IPS-18a (cell line): ENCODE results near the gene CTIF.

Source experiments
- H3K27ac ChIP-seq: one replicate; pipeline ENCODE4 v1.5.1; 2013; ENCODE audit warnings: low read length
- H3K27me3 ChIP-seq: one replicate; pipeline ENCODE4 v1.6.1; 2013; ENCODE audit warnings: mild to moderate bottlenecking, low read length; ENCODE audit not compliant: control insufficient read depth, insufficient read depth
- H3K36me3 ChIP-seq: one replicate; pipeline ENCODE4 v1.6.1; 2013; ENCODE audit warnings: low read depth, low read length; ENCODE audit not compliant: control insufficient read depth
- H3K4me1 ChIP-seq: one replicate; pipeline ENCODE4 v1.6.1; 2013; ENCODE audit warnings: low read depth, low read length; ENCODE audit not compliant: control insufficient read depth
- H3K4me3 ChIP-seq: one replicate; pipeline ENCODE4 v1.5.1; 2013; ENCODE audit warnings: low read length
- H3K9ac ChIP-seq: one replicate; pipeline ENCODE4 v1.6.1; 2013; ENCODE audit warnings: mild to moderate bottlenecking, low read length, moderate library complexity
- H3K9me3 ChIP-seq: one replicate; pipeline ENCODE4 v1.6.1; 2013; ENCODE audit warnings: low read depth, low read length; ENCODE audit not compliant: control insufficient read depth

The CTIF gene

DNA sequence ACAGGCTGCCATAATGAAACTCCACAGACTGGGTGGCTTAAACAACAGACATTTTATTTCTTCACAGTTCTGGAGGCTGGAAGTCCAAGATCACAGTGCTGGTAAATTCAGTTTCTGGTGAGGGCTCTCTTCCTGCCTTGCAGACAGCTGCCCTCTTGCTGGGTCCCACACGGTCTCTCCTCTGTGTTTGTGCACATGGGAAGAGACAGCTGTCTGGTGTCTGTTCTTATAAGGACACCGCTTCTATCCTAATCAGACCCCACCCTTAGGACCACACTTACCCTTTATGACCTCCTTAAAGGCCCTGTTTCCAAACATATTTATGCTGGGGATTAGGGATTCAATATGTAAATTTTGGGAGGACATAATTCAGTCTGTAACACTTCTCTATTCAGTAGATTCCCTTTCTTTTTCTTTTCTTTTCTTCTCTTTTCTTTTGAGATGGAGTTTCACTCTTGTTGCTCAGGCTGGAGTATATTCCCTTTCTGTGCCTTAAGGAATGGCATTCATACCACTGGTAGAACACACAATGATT, 18.9 kb downstream of the CTIF start:
- H3K27ac ChIP-seq = no peak overlapping the region
- H3K27me3 ChIP-seq = no peaks in the 10 kb centered on the region
- no peaks in the 10 kb centered on the region for H3K36me3 ChIP-seq
- H3K4me1 ChIP-seq = peaks cover 4% of the 10 kb centered on the region
- no peaks in the 10 kb centered on the region for H3K9me3 ChIP-seq
- H3K9ac ChIP-seq = no peak overlapping the region
- no peak overlapping the region for H3K4me3 ChIP-seq

DNA sequence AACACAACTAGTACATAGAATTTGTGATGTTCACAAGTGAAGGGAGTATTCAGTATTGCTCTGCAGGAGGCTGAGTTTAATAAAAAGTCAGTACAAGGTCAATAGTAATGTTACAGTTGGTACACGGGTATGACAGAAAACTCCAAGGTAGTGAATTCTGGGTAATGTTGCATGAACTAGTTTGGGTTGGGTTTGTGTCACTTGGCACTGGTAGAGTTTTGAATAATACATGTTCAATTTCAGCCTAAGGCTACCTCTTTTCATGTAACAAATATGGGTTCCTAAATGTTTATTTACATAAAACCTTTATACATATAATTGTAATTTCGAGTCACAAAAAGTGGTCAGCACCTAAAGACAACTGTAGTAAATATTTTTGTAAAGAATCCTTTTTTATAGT, 19.4 kb downstream of the CTIF start:
- Histone ChIP-seq H3K36me3 (no peaks in the 10 kb centered on the region), H3K9me3 (no peaks in the 10 kb centered on the region)

DNA sequence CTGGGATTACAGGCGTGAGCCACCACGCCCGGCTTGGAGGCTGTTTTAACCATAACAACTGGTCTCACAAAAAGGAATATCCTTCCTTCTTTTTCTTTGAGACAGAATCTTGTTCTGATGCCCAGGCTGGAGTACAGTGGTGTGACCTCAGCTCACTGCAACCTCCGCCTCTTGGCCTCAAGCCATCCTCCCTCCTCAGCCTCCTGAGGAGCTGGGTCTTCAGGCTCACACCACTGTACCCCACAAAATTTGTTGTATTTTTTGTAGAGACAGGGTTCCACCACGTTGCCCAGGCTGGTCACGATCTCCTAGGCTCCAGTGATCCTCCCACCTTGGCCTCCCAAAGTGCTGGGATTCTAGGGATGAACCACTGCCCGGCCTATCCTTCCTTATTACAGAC, 21.7 kb downstream of the CTIF start:
- H3K9ac ChIP-seq = no peak overlapping the region
- no peaks in the 10 kb centered on the region for H3K27me3 ChIP-seq
- H3K4me1 ChIP-seq = peaks cover 4% of the 10 kb centered on the region
- no peak overlapping the region for H3K4me3 ChIP-seq
- no peaks in the 10 kb centered on the region for H3K9me3 ChIP-seq
- H3K36me3 ChIP-seq = no peaks in the 10 kb centered on the region
- no peak overlapping the region for H3K27ac ChIP-seq

More for the DNA sequence above, 19.4 kb downstream of the CTIF start:
- Histone ChIP-seq H3K27me3 (no peaks in the 10 kb centered on the region), H3K4me1 (peaks cover 4% of the 10 kb centered on the region), H3K9ac (no peak overlapping the region), H3K4me3 (no peak overlapping the region), H3K27ac (no peak overlapping the region)

GRCh38 chr18:48562075-48562474, 23.2 kb downstream of the CTIF start:
- no peak overlapping the region for H3K27ac ChIP-seq
- no peaks in the 10 kb centered on the region for H3K9me3 ChIP-seq
- H3K9ac ChIP-seq = no peak overlapping the region
- H3K4me1 ChIP-seq = peaks cover 4% of the 10 kb centered on the region
- H3K36me3 ChIP-seq = no peaks in the 10 kb centered on the region
- no peak overlapping the region for H3K4me3 ChIP-seq
- H3K27me3 ChIP-seq = no peaks in the 10 kb centered on the region

- no peak overlapping the region for H3K9ac ChIP-seq
- H3K9me3 ChIP-seq = no peaks in the 10 kb centered on the region
- H3K4me1 ChIP-seq = peaks cover 4% of the 10 kb centered on the region
- no peak overlapping the region for H3K27ac ChIP-seq
- no peak overlapping the region for H3K4me3 ChIP-seq
- no peaks in the 10 kb centered on the region for H3K36me3 ChIP-seq
- no peaks in the 10 kb centered on the region for H3K27me3 ChIP-seq
These were observed 24.2 kb downstream of the CTIF start for GRCh38 chr18:48563027-48563426.

DNA sequence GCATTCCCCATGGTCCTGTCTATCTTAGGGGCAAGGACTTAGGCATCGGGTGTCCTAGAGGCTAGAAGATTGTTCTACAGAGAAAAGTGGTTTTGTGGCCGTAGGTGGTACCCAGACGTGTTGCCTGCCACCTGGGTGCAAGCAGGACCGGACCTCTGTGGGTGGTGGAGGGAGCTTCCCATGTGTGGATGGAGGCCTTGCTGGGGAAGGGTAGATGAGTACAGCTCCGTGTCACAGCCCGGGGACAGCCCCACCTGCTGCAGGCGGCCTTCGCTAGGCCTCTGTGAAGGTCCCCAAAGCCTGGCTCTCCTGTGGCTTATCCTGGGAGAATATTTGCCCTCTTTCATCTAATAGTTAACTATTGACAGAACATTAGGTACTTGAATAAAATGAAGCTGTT, 25.3 kb downstream of the CTIF start:
- Histone ChIP-seq H3K27ac (no peak overlapping the region), H3K4me1 (peaks cover 4% of the 10 kb centered on the region), H3K4me3 (no peak overlapping the region), H3K36me3 (no peaks in the 10 kb centered on the region), H3K9me3 (no peaks in the 10 kb centered on the region), H3K9ac (no peak overlapping the region), H3K27me3 (no peaks in the 10 kb centered on the region)

DNA sequence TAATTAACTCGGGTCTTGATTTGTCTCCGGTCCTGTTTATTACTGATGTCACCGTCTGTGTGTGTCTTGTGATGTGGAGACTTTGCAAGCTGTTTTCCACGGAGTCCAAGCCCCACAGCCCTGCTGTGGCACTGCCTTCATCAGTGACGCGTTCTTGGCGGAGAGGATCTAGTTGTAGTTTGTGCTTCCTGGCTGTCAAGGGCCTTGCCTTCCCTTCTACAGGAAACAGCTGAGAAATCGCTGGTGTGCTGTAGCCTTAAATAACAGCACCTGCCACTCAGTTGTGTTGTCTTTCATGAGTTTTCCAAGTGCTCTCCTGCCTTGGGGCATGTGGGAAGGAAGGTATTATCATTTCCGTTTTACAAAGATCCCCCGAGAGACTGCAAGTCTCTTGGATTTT, 26.3 kb downstream of the CTIF start:
- Histone ChIP-seq H3K9ac (no peak overlapping the region), H3K9me3 (no peaks in the 10 kb centered on the region), H3K27me3 (no peaks in the 10 kb centered on the region), H3K36me3 (no peaks in the 10 kb centered on the region), H3K27ac (no peak overlapping the region), H3K4me3 (no peak overlapping the region), H3K4me1 (peaks cover 4% of the 10 kb centered on the region)

DNA sequence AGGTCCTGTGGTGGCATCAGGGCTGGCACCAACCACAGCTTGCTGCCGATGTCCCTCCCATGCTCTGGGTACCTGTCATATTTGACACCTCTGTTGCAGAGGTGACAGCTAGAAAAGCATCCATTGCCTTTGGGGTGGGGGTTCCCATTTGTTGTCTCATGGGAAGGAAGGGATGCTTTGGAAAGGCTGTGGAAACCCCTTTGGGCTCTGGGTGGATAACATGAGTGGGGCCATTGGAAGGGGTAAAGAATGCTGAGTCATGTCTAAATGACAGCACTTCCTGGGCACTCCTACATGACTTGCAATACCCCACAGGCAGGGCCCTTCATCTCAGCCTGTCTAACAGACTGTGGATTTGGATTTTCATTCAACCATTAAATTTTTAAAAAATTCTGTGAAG, 27.8 kb downstream of the CTIF start:
- Histone ChIP-seq H3K27me3 (no peaks in the 10 kb centered on the region), H3K4me1 (peaks cover under 1% of the 10 kb centered on the region), H3K27ac (no peak overlapping the region), H3K9ac (no peak overlapping the region), H3K4me3 (no peak overlapping the region), H3K9me3 (no peaks in the 10 kb centered on the region), H3K36me3 (no peaks in the 10 kb centered on the region)

- no peaks in the 10 kb centered on the region for H3K9me3 ChIP-seq
- no peak overlapping the region for H3K4me3 ChIP-seq
- no peaks in the 10 kb centered on the region for H3K36me3 ChIP-seq
- H3K4me1 ChIP-seq = no peaks in the 10 kb centered on the region
- no peak overlapping the region for H3K27ac ChIP-seq
- H3K27me3 ChIP-seq = no peaks in the 10 kb centered on the region
- no peak overlapping the region for H3K9ac ChIP-seq
These were observed 28.6 kb downstream of the CTIF start for GRCh38 chr18:48567388-48567787.

DNA sequence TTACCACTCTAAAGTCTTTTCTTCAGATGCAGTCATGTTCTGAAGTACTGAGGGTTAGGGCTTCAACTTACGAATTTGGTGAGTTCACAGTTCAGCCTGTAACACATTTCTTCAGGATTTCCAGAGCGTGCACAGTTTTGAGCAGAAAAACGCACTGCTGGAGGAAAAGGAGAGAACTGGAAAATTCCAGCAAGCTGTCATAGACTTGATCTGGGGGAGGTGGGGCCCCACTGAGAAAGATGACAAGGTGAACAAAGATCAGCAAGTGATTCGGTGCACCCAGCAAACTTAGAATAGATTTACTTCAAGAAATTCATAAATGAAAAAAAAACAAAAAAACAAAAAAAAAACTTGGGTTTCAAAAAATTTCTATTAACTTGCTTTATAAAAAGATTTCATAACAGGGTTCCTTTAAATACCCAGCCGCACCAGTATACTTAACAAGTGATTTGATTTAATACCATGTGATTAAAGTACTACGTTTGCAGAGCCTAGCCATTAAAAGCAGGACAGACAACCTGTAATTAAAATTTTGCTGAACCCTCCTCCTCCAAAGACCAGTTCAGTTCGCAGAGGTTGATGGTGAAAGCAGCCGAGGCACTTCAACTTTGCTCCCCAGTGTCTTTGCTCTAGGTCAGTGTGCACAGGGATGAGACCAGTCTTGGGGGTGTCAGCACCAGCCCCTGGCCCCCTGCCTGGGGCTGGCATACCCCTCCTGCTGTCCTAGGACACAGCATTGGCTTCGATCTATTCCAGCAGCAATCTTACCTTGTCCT, 30.5 kb downstream of the CTIF start:
- Histone ChIP-seq H3K4me3 (no peak overlapping the region), H3K4me1 (peaks cover 3% of the 10 kb centered on the region)

DNA sequence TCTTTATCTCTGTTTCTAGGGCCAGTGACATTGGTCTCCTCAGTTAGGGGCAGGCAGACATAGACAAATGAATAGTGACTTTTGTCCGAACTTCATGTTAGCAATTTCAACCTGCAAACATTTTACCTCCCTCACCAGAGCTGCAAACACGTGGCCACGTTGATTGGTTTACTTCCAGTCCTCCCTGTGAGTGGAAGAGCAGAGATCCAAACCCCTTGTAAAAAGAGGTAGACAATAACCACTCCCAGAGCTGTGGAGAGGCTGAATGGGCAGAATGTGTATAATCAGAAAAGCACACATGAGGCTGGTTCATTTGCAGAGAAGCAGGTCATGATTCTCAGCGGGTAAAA, 31.1 kb downstream of the CTIF start:
- H3K36me3 ChIP-seq = no peaks in the 10 kb centered on the region
- no peak overlapping the region for H3K27ac ChIP-seq
- H3K4me1 ChIP-seq = peaks cover 3% of the 10 kb centered on the region
- no peak overlapping the region for H3K9ac ChIP-seq
- no peak overlapping the region for H3K4me3 ChIP-seq
- no peaks in the 10 kb centered on the region for H3K9me3 ChIP-seq
- H3K27me3 ChIP-seq = no peaks in the 10 kb centered on the region

More for the DNA sequence above, 30.5 kb downstream of the CTIF start:
- no peak overlapping the region for H3K27ac ChIP-seq
- H3K36me3 ChIP-seq = no peaks in the 10 kb centered on the region
- no peaks in the 10 kb centered on the region for H3K27me3 ChIP-seq
- no peaks in the 10 kb centered on the region for H3K9me3 ChIP-seq
- H3K9ac ChIP-seq = no peak overlapping the region

GRCh38 chr18:48570313-48570712, 31.5 kb downstream of the CTIF start:
- no peak overlapping the region for H3K27ac ChIP-seq
- no peaks in the 10 kb centered on the region for H3K27me3 ChIP-seq
- no peak overlapping the region for H3K4me3 ChIP-seq
- H3K9me3 ChIP-seq = no peaks in the 10 kb centered on the region
- no peaks in the 10 kb centered on the region for H3K36me3 ChIP-seq
- H3K4me1 ChIP-seq = peaks cover 3% of the 10 kb centered on the region
- H3K9ac ChIP-seq = no peak overlapping the region
